T-cell (primary cell): ENCODE measurements around the gene POLR2E. TPM values are rescaled to one million over a fixed set of nuclear protein-coding genes. Genes with fewer than 3 reads are reported as not detected.

Experiments
- ATAC-seq, 4 experiments: fragments of 200-7000 bp in 3 of 4; fragments of 150-1000 bp in 1 of 4; cut with Tn5 transposase; replicated peaks in 1 of 4; 1 replicate in 3 of 4; 2 replicates in 1 of 4; pipeline ENCODE4 v1.10.0; 2021; ENCODE audit warnings: moderate library complexity in 3 of 4, mild to moderate bottlenecking in 2 of 4, moderate number of reproducible peaks in 1 of 4
- CTCF ChIA-PET, 2 donors: fragments of 300-600 bp; sonication (Branson Sonifier 250); formaldehyde crosslinking; loops; one replicate each; lab custom pipeline; 2022; ENCODE audit warnings: antibody characterized with exemption in 2 of 2; lab: Charles Lee
- POLR2A ChIA-PET, 2 donors: fragments of 300-600 bp; sonication (Branson Sonifier 250); formaldehyde crosslinking; loops; one replicate each; lab custom pipeline; 2022; ENCODE audit warnings: antibody characterized with exemption in 2 of 2; lab: Charles Lee
- DNase-seq, 35 experiments: peaks; one replicate each; pipeline versions ENCODE4 v3.0.0 to v3.0.0-alpha.2; 2013 to 2023
- H3K27ac ChIP-seq: one replicate; pipeline ENCODE4 v1.5.1; 2013; ENCODE audit warnings: low read length
- H3K27me3 ChIP-seq, 2 experiments: replicated peaks in 1 of 2; 1 replicate in 1 of 2; 2 replicates in 1 of 2; pipeline versions ENCODE4 v1.6.1 to v1.7.0; 2013; ENCODE audit warnings: low read length in 1 of 2, mixed read lengths in 1 of 2; ENCODE audit not compliant: control insufficient read depth in 2 of 2, insufficient read depth in 2 of 2; ENCODE audit errors: extremely low read depth in 1 of 2
- H3K36me3 ChIP-seq, 2 donors: 1 replicate in 1 of 2; 2 replicates in 1 of 2; pipeline versions ENCODE4 v1.6.1 to v1.7.0; 2013; ENCODE audit warnings: low read length in 1 of 2; ENCODE audit not compliant: control insufficient read depth in 2 of 2, insufficient read depth in 1 of 2; ENCODE audit errors: extremely low read depth in 1 of 2
- H3K4me1 ChIP-seq, 2 experiments: 1 replicate in 1 of 2; 2 replicates in 1 of 2; pipeline versions ENCODE4 v1.6.1 to v1.7.0; 2013; ENCODE audit warnings: low read length in 2 of 2, mixed read lengths in 1 of 2; ENCODE audit not compliant: insufficient read depth in 2 of 2, control insufficient read depth in 1 of 2; ENCODE audit errors: extremely low read depth in 1 of 2
- H3K4me3 ChIP-seq, 2 donors: 1 replicate in 1 of 2; 2 replicates in 1 of 2; pipeline versions ENCODE4 v1.5.1 to v1.7.0; 2013; ENCODE audit warnings: mild to moderate bottlenecking in 2 of 2, low read length in 1 of 2, moderate library complexity in 1 of 2; ENCODE audit not compliant: control insufficient read depth in 1 of 2; ENCODE audit errors: extremely low read depth in 1 of 2
- H3K9me3 ChIP-seq: 2 replicates; pipeline ENCODE4 v1.7.0; 2013
- H3K27ac Mint-ChIP-seq, 2 donors: one replicate each; pipeline ENCODE4 v1.8.0; 2020 to 2021; ENCODE audit warnings: mild to moderate bottlenecking in 2 of 2, mixed read lengths in 2 of 2
- H3K27me3 Mint-ChIP-seq, 2 donors: one replicate each; pipeline ENCODE4 v1.8.0; 2021 to 2022; ENCODE audit warnings: mixed read lengths in 2 of 2
- H3K36me3 Mint-ChIP-seq: one replicate; pipeline ENCODE4 v1.8.0; 2021; ENCODE audit warnings: mixed read lengths
- H3K4me1 Mint-ChIP-seq, 3 donors: one replicate each; pipeline ENCODE4 v1.8.0; 2020 to 2022; ENCODE audit warnings: mixed read lengths in 3 of 3, mild to moderate bottlenecking in 1 of 3
- H3K4me3 Mint-ChIP-seq, 3 donors: one replicate each; pipeline ENCODE4 v1.8.0; 2020 to 2022; ENCODE audit warnings: mild to moderate bottlenecking in 3 of 3, mixed read lengths in 3 of 3, moderate library complexity in 3 of 3
- H3K9me3 Mint-ChIP-seq, 3 donors: one replicate each; pipeline ENCODE4 v1.8.0; 2020 to 2022; ENCODE audit warnings: mixed read lengths in 3 of 3
- WGBS: methylation state at CpG from one replicate; pipeline ENCODE4 v1.1.5; 2013; ENCODE audit warnings: missing lambda C conversion rate; ENCODE audit not compliant: insufficient coverage; 5-methylcytosine and 5-hydroxymethylcytosine counted together
- total RNA-seq, 35 experiments: library from RNA in 6 of 35; stranded (reverse) in 6 of 35; fragments of 120-200 nt in 1 of 35; gene quantifications; one replicate each; pipeline versions ENCODE4 v1.2.1 to v1.2.4 and lab custom pipeline; 2013 to 2026

POLR2E gene
- total RNA-seq, 5 donors from 2014 or later (not counting 1 experiment from before 2014, with no cell fraction given) = 75.7 to 119 (median 101) TPM

DNA sequence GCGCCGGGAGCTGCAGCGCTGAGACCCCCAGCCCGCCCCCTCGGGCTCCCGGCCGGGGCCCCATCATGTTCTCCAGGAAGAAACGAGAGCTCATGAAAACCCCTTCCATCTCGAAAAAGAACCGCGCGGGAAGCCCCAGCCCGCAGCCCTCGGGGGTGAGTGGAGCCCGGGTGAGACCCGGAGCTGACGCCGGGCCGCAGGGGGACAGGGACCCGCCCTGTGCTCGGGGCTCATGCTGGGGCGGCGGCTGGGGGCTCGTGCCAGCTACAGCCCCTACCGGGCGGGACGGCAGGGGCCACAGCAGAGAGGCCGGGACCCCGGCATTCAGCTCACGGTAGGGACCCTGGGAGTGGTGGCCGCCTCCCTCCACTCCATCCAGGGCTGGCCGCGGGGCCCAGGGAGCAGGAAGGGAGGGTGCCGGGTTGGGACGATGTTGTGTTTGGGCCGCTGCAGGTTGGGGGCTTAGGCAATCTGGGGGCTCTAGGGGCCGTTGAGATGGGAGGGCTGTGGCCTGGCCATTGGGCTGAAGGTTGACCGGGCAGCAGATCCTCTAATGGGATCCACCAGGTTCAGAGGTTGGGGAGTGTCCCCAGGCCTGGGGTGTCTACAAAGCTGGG lies 27.7 kb downstream of the POLR2E start:
- Histone ChIP-seq H3K36me3 (peaks cover 10 to 39% of the 10 kb centered on the region in 2 donors), H3K27ac (peak overlapping the region; percentile 96), H3K4me3 (peak overlapping the region; percentile 83 to 99), H3K4me1 (peaks cover 31 to 82% of the 10 kb centered on the region in 2 experiments), H3K9me3 (no peaks in the 10 kb centered on the region), H3K27me3 (no peaks in the 10 kb centered on the region)
- DNase-seq (peak in 31 of 35 experiments; percentile 68 to 88 (median 79)), ATAC-seq (peak; percentile 28 to 59 (median 38))
- no peaks in the 10 kb centered on the region for H3K27me3 Mint-ChIP-seq
- WGBS = under 1% methylated on average over 27 of the region's 38 CpGs
- H3K27ac Mint-ChIP-seq = peak overlapping the region; percentile 90 to 95
- peaks cover 42 to 51% (median 50%) of the 10 kb centered on the region in 3 donors for H3K4me1 Mint-ChIP-seq
- H3K9me3 Mint-ChIP-seq = no peaks in the 10 kb centered on the region
- peak overlapping the region; percentile 89 to 90 (median 90) for H3K4me3 Mint-ChIP-seq
- CTCF ChIA-PET = interaction anchor here (0.5 to 1.2 kb wide), 6 partner anchors 9 to 335 kb away, joined by 3 to 16 read pairs (median 4); no protein-coding TSS in a partner anchor
- H3K36me3 Mint-ChIP-seq = peaks cover 17% of the 10 kb centered on the region
- POLR2A ChIA-PET = interaction anchor here (0.5 to 2.1 kb wide), 4 partner anchors 8 to 202 kb away, joined by 3 to 17 read pairs (median 6); partner anchors contain the start of gene CIRBP (in 1 of the 2)

GRCh38 chr19:1066748-1067340 lies 28.3 kb downstream of the POLR2E start, which contains the start of gene ARHGAP45:
TSS of gene ARHGAP45 (plus strand) at chr19:1067167. CDS start at chr19:1067406, 239 bp downstream.
- peaks cover 36 to 45% (median 44%) of the 10 kb centered on the region in 3 donors for H3K4me1 Mint-ChIP-seq
- peak within 1 kb of the TSS; percentile 83 to 99 for H3K4me3 ChIP-seq
- H3K4me1 ChIP-seq = peaks cover 31 to 76% of the 10 kb centered on the region in 2 experiments
- ChIA-PET POLR2A (interaction anchor here (0.6 to 2.1 kb wide), 6 partner anchors 9 to 482 kb away, joined by 3 to 17 read pairs (median 4); partner anchors contain the start of gene CIRBP (in 1 of the 2)), CTCF (interaction anchor here (0.5 to 1.2 kb wide), 6 partner anchors 9 to 336 kb away, joined by 3 to 16 read pairs (median 4); no protein-coding TSS in a partner anchor)
- peaks cover 14% of the 10 kb centered on the region for H3K36me3 Mint-ChIP-seq
- no peaks in the 10 kb centered on the region for H3K9me3 Mint-ChIP-seq
- peaks cover 10 to 37% of the 10 kb centered on the region in 2 donors for H3K36me3 ChIP-seq
- peak within 1 kb of the TSS; percentile 89 to 90 (median 90) for H3K4me3 Mint-ChIP-seq
- WGBS = 3% methylated on average over 55 of the region's 61 CpGs
- H3K9me3 ChIP-seq = no peaks in the 10 kb centered on the region
- H3K27me3 ChIP-seq = no peaks in the 10 kb centered on the region
- H3K27ac ChIP-seq = peak within 1 kb of the TSS; percentile 96
- DNase-seq (peak; percentile 62 to 91 (median 78)), ATAC-seq (peak; percentile 59 to 72 (median 66))
- no peaks in the 10 kb centered on the region for H3K27me3 Mint-ChIP-seq
- H3K27ac Mint-ChIP-seq = peak within 1 kb of the TSS; percentile 91 to 95

GRCh38 chr19:1066251-1066747 lies 28.9 kb downstream of the POLR2E start:
- Mint-ChIP-seq H3K27me3 (no peaks in the 10 kb centered on the region), H3K4me1 (peaks cover 32 to 42% (median 41%) of the 10 kb centered on the region in 3 donors), H3K9me3 (no peaks in the 10 kb centered on the region), H3K4me3 (peak overlapping the region; percentile 70 to 90 (median 77)), H3K27ac (peak overlapping the region in 1 of 2 donors; percentile 82), H3K36me3 (peaks cover 10% of the 10 kb centered on the region)
- 60% methylated on average over 16 of the region's 17 CpGs for WGBS
- ATAC-seq (no peak), DNase-seq (no peak)
- Histone ChIP-seq H3K36me3 (peaks cover 5 to 33% of the 10 kb centered on the region in 2 donors), H3K4me3 (peak overlapping the region in 1 of 2 donors; percentile 99), H3K27me3 (no peaks in the 10 kb centered on the region), H3K9me3 (no peaks in the 10 kb centered on the region), H3K4me1 (peaks cover 27 to 71% of the 10 kb centered on the region in 2 experiments), H3K27ac (peak overlapping the region; percentile 67)
- ChIA-PET CTCF (no interaction called here), POLR2A (interaction anchor here in 1 of 2 donors (0.6 to 2.1 kb wide), 5 partner anchors 9 to 482 kb away, joined by 3 to 17 read pairs (median 4); partner anchors contain the start of gene CIRBP)

- DNase-seq (peak in 1 of 35 experiments; percentile 29), ATAC-seq (no peak)
- peaks cover 10% of the 10 kb centered on the region for H3K36me3 Mint-ChIP-seq
- CTCF ChIA-PET = interaction anchor here in 1 of 2 donors (1.1 kb wide), 1 partner anchor 25 kb away, joined by 3 read pairs; no protein-coding TSS in a partner anchor
- H3K4me3 Mint-ChIP-seq = peak overlapping the region; percentile 58 to 90 (median 70)
- peaks cover 0 to 29% of the 10 kb centered on the region in 2 donors for H3K36me3 ChIP-seq
- 94% methylated on average over 17 of the region's 17 CpGs for WGBS
- peaks cover 21 to 66% of the 10 kb centered on the region in 2 experiments for H3K4me1 ChIP-seq
- no peaks in the 10 kb centered on the region for H3K27me3 Mint-ChIP-seq
- POLR2A ChIA-PET = interaction anchor here in 1 of 2 donors (1.3 kb wide), 1 partner anchor 10 kb away, joined by 5 read pairs; no protein-coding TSS in a partner anchor
- H3K9me3 Mint-ChIP-seq = no peaks in the 10 kb centered on the region
- no peaks in the 10 kb centered on the region for H3K9me3 ChIP-seq
- H3K27ac Mint-ChIP-seq = peak overlapping the region; percentile 61 to 71
- no peak overlapping the region for H3K4me3 ChIP-seq
- no peaks in the 10 kb centered on the region for H3K27me3 ChIP-seq
- peaks cover 32 to 42% (median 40%) of the 10 kb centered on the region in 3 donors for H3K4me1 Mint-ChIP-seq
- no peak overlapping the region for H3K27ac ChIP-seq
Observed at GRCh38 chr19:1065606-1066109, 29.5 kb downstream of the POLR2E start.

- peak; percentile 26 to 36 (median 30) for ATAC-seq
- peak overlapping the region; percentile 61 to 86 for H3K27ac Mint-ChIP-seq
- CTCF ChIA-PET = interaction anchor here (1.1 to 1.4 kb wide), 4 partner anchors 10 to 139 kb away, joined by 3 to 11 read pairs (median 3); partner anchors contain the start of gene ABCA7 (in 1 of the 2)
Observed at GRCh38 chr19:1064661-1065605, 30.2 kb downstream of the POLR2E start.

More at GRCh38 chr19:1064661-1065605, 30.2 kb downstream of the POLR2E start:
- POLR2A ChIA-PET = interaction anchor here (0.5 to 0.8 kb wide), 6 partner anchors 10 to 64 kb away, joined by 3 to 10 read pairs (median 6); no protein-coding TSS in a partner anchor
- DNase-seq = peak in 32 of 35 experiments; percentile 50 to 87 (median 66)
- peaks cover 17 to 59% of the 10 kb centered on the region in 2 experiments for H3K4me1 ChIP-seq
- H3K27me3 ChIP-seq = no peaks in the 10 kb centered on the region
- Mint-ChIP-seq H3K4me3 (peak overlapping the region; percentile 67 to 90 (median 70)), H3K36me3 (peaks cover 10% of the 10 kb centered on the region), H3K4me1 (peaks cover 32 to 37% (median 37%) of the 10 kb centered on the region in 3 donors), H3K27me3 (no peaks in the 10 kb centered on the region), H3K9me3 (no peaks in the 10 kb centered on the region)
- peak overlapping the region in 1 of 2 donors; percentile 18 for H3K4me3 ChIP-seq
- H3K36me3 ChIP-seq = peaks cover 0 to 22% of the 10 kb centered on the region in 2 donors
- no peaks in the 10 kb centered on the region for H3K9me3 ChIP-seq
- 13% methylated on average over 48 of the region's 60 CpGs for WGBS
- H3K27ac ChIP-seq = no peak overlapping the region
